IMR-90 (cell line): ENCODE measurements around the gene RNF144B.

Experiments
- BHLHE40 ChIP-seq: fragments of 150-350 bp; IDR thresholded peaks from 2 replicates; pipeline ENCODE4 v1.6.1; 2016; ENCODE audit warnings: mild to moderate bottlenecking, low read depth, low read length
- CEBPB ChIP-seq: IDR thresholded peaks from 2 replicates; pipeline ENCODE4 v1.6.1; 2012; ENCODE audit warnings: low read depth, low read length, improper control_type of control experiment
- CHD1 ChIP-seq: IDR thresholded peaks from 2 replicates; pipeline ENCODE4 v1.6.1; 2012; ENCODE audit warnings: low read depth, low read length, improper control_type of control experiment
- FOS ChIP-seq: fragments of 150-350 bp; IDR thresholded peaks from 2 replicates; pipeline ENCODE4 v1.6.1; 2016; ENCODE audit warnings: low read depth, low read length
- MAFK ChIP-seq: IDR thresholded peaks from 2 replicates; pipeline ENCODE4 v1.6.1; 2012; ENCODE audit warnings: low read depth, low read length, improper control_type of control experiment
- NFE2L2 ChIP-seq: fragments of 150-350 bp; IDR thresholded peaks from 2 replicates; pipeline ENCODE4 v1.6.1; 2016; ENCODE audit warnings: low read depth, mild to moderate bottlenecking, low read length
- POLR2A ChIP-seq: IDR thresholded peaks from 2 replicates; pipeline ENCODE4 v1.6.1; 2012; ENCODE audit warnings: mild to moderate bottlenecking, low read depth, low read length
- RAD21 ChIP-seq: IDR thresholded peaks from 2 replicates; pipeline ENCODE4 v1.6.1; 2012; ENCODE audit warnings: low read length, improper control_type of control experiment
- RCOR1 ChIP-seq: IDR thresholded peaks from 2 replicates; pipeline ENCODE4 v1.6.1; 2012; ENCODE audit warnings: mild to moderate bottlenecking, low read length, improper control_type of control experiment; ENCODE audit not compliant: insufficient replicate concordance
- RFX5 ChIP-seq: IDR thresholded peaks from 2 replicates; pipeline ENCODE4 v1.8.0; 2012; ENCODE audit warnings: low read depth, mild to moderate bottlenecking, low read length, moderate library complexity
- SMC3 ChIP-seq: fragments of 150-350 bp; IDR thresholded peaks from 2 replicates; pipeline ENCODE4 v1.6.1; 2016; ENCODE audit warnings: low read depth, mild to moderate bottlenecking, antibody characterized with exemption, low read length, moderate library complexity
- USF2 ChIP-seq: fragments of 150-350 bp; IDR thresholded peaks from 2 replicates; pipeline ENCODE4 v1.6.1; 2017; ENCODE audit warnings: mild to moderate bottlenecking, antibody characterized with exemption, low read length, low read depth
- TF ChIP-seq, protein P1 (sequence below): conservative IDR thresholded peaks from 2 replicates; pipeline ENCODE4 v1.5.1; 2012; ENCODE audit warnings: mild to moderate bottlenecking, low read depth, low read length, improper control_type of control experiment

GRCh38 chr6:18406955-18407749, 20.0 kb downstream of the RNF144B start:
- TF ChIP-seq CEBPB (no peak), BHLHE40 (no peak), RAD21 (no peak), RCOR1 (no peak), RFX5 (no peak), MAFK (no peak), POLR2A (no peak), USF2 (no peak), FOS (no peak), NFE2L2 (no peak), SMC3 (no peak), CHD1 (no peak)
- TF ChIP-seq, protein P1, sequence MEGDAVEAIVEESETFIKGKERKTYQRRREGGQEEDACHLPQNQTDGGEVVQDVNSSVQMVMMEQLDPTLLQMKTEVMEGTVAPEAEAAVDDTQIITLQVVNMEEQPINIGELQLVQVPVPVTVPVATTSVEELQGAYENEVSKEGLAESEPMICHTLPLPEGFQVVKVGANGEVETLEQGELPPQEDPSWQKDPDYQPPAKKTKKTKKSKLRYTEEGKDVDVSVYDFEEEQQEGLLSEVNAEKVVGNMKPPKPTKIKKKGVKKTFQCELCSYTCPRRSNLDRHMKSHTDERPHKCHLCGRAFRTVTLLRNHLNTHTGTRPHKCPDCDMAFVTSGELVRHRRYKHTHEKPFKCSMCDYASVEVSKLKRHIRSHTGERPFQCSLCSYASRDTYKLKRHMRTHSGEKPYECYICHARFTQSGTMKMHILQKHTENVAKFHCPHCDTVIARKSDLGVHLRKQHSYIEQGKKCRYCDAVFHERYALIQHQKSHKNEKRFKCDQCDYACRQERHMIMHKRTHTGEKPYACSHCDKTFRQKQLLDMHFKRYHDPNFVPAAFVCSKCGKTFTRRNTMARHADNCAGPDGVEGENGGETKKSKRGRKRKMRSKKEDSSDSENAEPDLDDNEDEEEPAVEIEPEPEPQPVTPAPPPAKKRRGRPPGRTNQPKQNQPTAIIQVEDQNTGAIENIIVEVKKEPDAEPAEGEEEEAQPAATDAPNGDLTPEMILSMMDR = no peak
